ENCODE measurements around the gene CMTM8.

DNA sequence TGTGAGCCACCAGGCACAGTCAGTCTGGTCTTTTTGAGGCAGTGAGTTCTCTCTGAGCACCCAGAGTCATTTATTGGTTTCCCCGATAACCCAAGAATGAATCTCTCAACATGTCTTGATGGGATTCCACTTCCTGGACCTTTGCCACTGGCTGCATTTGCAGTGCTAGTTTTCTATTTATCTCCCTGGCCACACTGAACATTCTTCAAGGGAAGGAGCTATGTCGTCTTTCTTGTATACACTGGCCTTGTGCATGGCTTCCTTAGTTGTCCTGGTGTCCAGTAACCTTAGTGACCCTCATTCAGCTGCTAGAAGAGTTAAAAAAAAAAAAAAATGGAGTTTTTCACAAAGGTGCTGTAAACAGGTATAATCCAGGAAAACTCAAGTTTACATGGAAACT lies 88.3 kb downstream of the CMTM8 start:
- no peak for TF ChIP-seq GATA2 (IDR thresholded peaks at IDR 0.05; ENCODE audit: low read depth, low read length)
- TF ChIP-seq GATA3 (IDR thresholded peaks at IDR 0.05; ENCODE audit: low read depth, low read length): no peak
